Activated T-cell treated with anti-CD3 and anti-CD28 coated beads, Interleukin-2, amount 50 U/mL, for 24 hours (primary cell): Measurements from ENCODE around the gene SPIN4.
"Not testable (repeated sequence)": the region's sequence is repeated elsewhere in the genome, so short reads cannot be mapped to it uniquely, and the experiment has no call there.

Experiments
- DNase-seq: peaks from one replicate; pipeline ENCODE4 v3.0.0-alpha.2; 2020
- H3K27ac Mint-ChIP-seq: 2 replicates; pipeline ENCODE4 v1.8.0; 2020; ENCODE audit warnings: mild to moderate bottlenecking, mixed read lengths
- H3K27me3 Mint-ChIP-seq: 2 replicates; pipeline ENCODE4 v1.8.0; 2020; ENCODE audit warnings: mixed read lengths
- H3K36me3 Mint-ChIP-seq: 2 replicates; pipeline ENCODE4 v1.8.0; 2020; ENCODE audit warnings: low read depth, mixed read lengths
- H3K4me1 Mint-ChIP-seq: 2 replicates; pipeline ENCODE4 v1.8.0; 2020; ENCODE audit warnings: low read depth, mixed read lengths
- H3K4me3 Mint-ChIP-seq: 2 replicates; pipeline ENCODE4 v1.8.0; 2020; ENCODE audit warnings: mild to moderate bottlenecking, moderate library complexity, mixed read lengths
- H3K9me3 Mint-ChIP-seq: 2 replicates; pipeline ENCODE4 v1.8.0; 2020; ENCODE audit warnings: mixed read lengths

The SPIN4 gene

GRCh38 chrX:63350941-63351616 lies at the start of gene SPIN4:
SPIN4 (minus strand) TSS chrX:63351332; CDS start chrX:63350819, 513 bp downstream.
- H3K4me1 Mint-ChIP-seq, result peaks cover 16% of the 10 kb centered on the region
- peaks cover 18% of the 10 kb centered on the region for H3K27me3 Mint-ChIP-seq
- H3K9me3 Mint-ChIP-seq, result no peaks in the 10 kb centered on the region
- H3K27ac Mint-ChIP-seq, result peak within 1 kb of the TSS; percentile 64
- peak within 1 kb of the TSS; percentile 81 for H3K4me3 Mint-ChIP-seq
- DNase-seq, result peak; percentile 75
- H3K36me3 Mint-ChIP-seq, result peaks cover 4% of the 10 kb centered on the region

GRCh38 chrX:63400340-63400739 lies 49.2 kb upstream of the SPIN4 start:
- Mint-ChIP-seq H3K4me1 (no peaks in the 10 kb centered on the region), H3K9me3 (peaks cover 4% of the 10 kb centered on the region), H3K4me3 (no peak overlapping the region), H3K27me3 (peaks cover 8% of the 10 kb centered on the region), H3K36me3 (no peaks in the 10 kb centered on the region), H3K27ac (no peak overlapping the region)
- DNase-seq, result no peak

- Mint-ChIP-seq H3K4me3 (no peak overlapping the region), H3K27ac (no peak overlapping the region), H3K27me3 (peaks cover 15% of the 10 kb centered on the region), H3K9me3 (no peaks in the 10 kb centered on the region), H3K36me3 (no peaks in the 10 kb centered on the region), H3K4me1 (no peaks in the 10 kb centered on the region)
- no peak for DNase-seq
Measured at GRCh38 chrX:63394872-63395271, 43.7 kb upstream of the SPIN4 start.

GRCh38 chrX:63393094-63393493 lies 42.0 kb upstream of the SPIN4 start:
- not testable (repeated sequence) for H3K27ac Mint-ChIP-seq, H3K9me3 Mint-ChIP-seq, H3K36me3 Mint-ChIP-seq, H3K4me3 Mint-ChIP-seq, H3K4me1 Mint-ChIP-seq, DNase-seq
- H3K27me3 Mint-ChIP-seq, result peaks cover 15% of the 10 kb centered on the region

- Mint-ChIP-seq H3K4me1 (no peaks in the 10 kb centered on the region), H3K27me3 (peaks cover 13% of the 10 kb centered on the region), H3K9me3 (no peaks in the 10 kb centered on the region), H3K4me3 (no peak overlapping the region), H3K27ac (no peak overlapping the region), H3K36me3 (no peaks in the 10 kb centered on the region)
- no peak for DNase-seq
Measured at GRCh38 chrX:63387411-63387810, 36.3 kb upstream of the SPIN4 start.

- DNase-seq, H3K4me1 Mint-ChIP-seq, H3K27ac Mint-ChIP-seq: not testable (repeated sequence)
Measured at GRCh38 chrX:63384263-63384662, 33.1 kb upstream of the SPIN4 start.

GRCh38 chrX:63373012-63373411 lies 21.9 kb upstream of the SPIN4 start:
- H3K36me3 Mint-ChIP-seq, H3K9me3 Mint-ChIP-seq, H3K4me3 Mint-ChIP-seq, H3K4me1 Mint-ChIP-seq, DNase-seq, H3K27ac Mint-ChIP-seq: not testable (repeated sequence)
- peaks cover 25% of the 10 kb centered on the region for H3K27me3 Mint-ChIP-seq

More at GRCh38 chrX:63384263-63384662, 33.1 kb upstream of the SPIN4 start:
- not testable (repeated sequence) for H3K9me3 Mint-ChIP-seq, H3K27me3 Mint-ChIP-seq, H3K4me3 Mint-ChIP-seq, H3K36me3 Mint-ChIP-seq

- Mint-ChIP-seq H3K9me3 (peaks cover 16% of the 10 kb centered on the region), H3K27me3 (peaks cover 48% of the 10 kb centered on the region)
- not testable (repeated sequence) for H3K4me1 Mint-ChIP-seq, H3K27ac Mint-ChIP-seq, H3K36me3 Mint-ChIP-seq, H3K4me3 Mint-ChIP-seq, DNase-seq
Measured at GRCh38 chrX:63367699-63368098, 16.6 kb upstream of the SPIN4 start.

GRCh38 chrX:63363788-63364187 lies 12.7 kb upstream of the SPIN4 start:
- Mint-ChIP-seq H3K4me3 (no peak overlapping the region), H3K36me3 (no peaks in the 10 kb centered on the region), H3K4me1 (peaks cover 2% of the 10 kb centered on the region), H3K9me3 (peaks cover 13% of the 10 kb centered on the region), H3K27ac (no peak overlapping the region), H3K27me3 (peaks cover 48% of the 10 kb centered on the region)
- no peak for DNase-seq

GRCh38 chrX:63361494-63361893 lies 10.4 kb upstream of the SPIN4 start:
- no peak for DNase-seq
- no peaks in the 10 kb centered on the region for H3K36me3 Mint-ChIP-seq
- H3K27ac Mint-ChIP-seq, result no peak overlapping the region
- no peak overlapping the region for H3K4me3 Mint-ChIP-seq
- peaks cover 37% of the 10 kb centered on the region for H3K27me3 Mint-ChIP-seq
- H3K4me1 Mint-ChIP-seq, result no peaks in the 10 kb centered on the region
- peaks cover 13% of the 10 kb centered on the region for H3K9me3 Mint-ChIP-seq

GRCh38 chrX:63354484-63354883 lies 3.4 kb upstream of the SPIN4 start:
- Mint-ChIP-seq H3K27ac (no peak overlapping the region), H3K27me3 (peaks cover 15% of the 10 kb centered on the region), H3K36me3 (peaks cover 4% of the 10 kb centered on the region)

GRCh38 chrX:63350465-63350877 lies 661 bp downstream of the SPIN4 start:
- H3K36me3 Mint-ChIP-seq, result peaks cover 4% of the 10 kb centered on the region

More at GRCh38 chrX:63354484-63354883, 3.4 kb upstream of the SPIN4 start:
- Mint-ChIP-seq H3K4me3 (no peak overlapping the region), H3K4me1 (peaks cover 10% of the 10 kb centered on the region), H3K9me3 (no peaks in the 10 kb centered on the region)
- DNase-seq, result no peak

GRCh38 chrX:63349307-63349706 lies 1.8 kb downstream of the SPIN4 start:
- no peak for DNase-seq
- Mint-ChIP-seq H3K9me3 (no peaks in the 10 kb centered on the region), H3K27ac (no peak overlapping the region), H3K4me3 (peak overlapping the region; percentile 81), H3K36me3 (peaks cover 4% of the 10 kb centered on the region), H3K4me1 (peaks cover 16% of the 10 kb centered on the region), H3K27me3 (peaks cover 18% of the 10 kb centered on the region)

More at GRCh38 chrX:63350465-63350877, 661 bp downstream of the SPIN4 start:
- H3K4me3 Mint-ChIP-seq, result peak overlapping the region; percentile 81
- peak; percentile 39 for DNase-seq
- H3K27ac Mint-ChIP-seq, result peak overlapping the region; percentile 64
- peaks cover 18% of the 10 kb centered on the region for H3K27me3 Mint-ChIP-seq
- H3K9me3 Mint-ChIP-seq, result no peaks in the 10 kb centered on the region
- peaks cover 16% of the 10 kb centered on the region for H3K4me1 Mint-ChIP-seq

GRCh38 chrX:63330681-63331080 lies 20.5 kb downstream of the SPIN4 start:
- no peak overlapping the region for H3K4me3 Mint-ChIP-seq
- peaks cover 4% of the 10 kb centered on the region for H3K4me1 Mint-ChIP-seq
- H3K27me3 Mint-ChIP-seq, result peaks cover 52% of the 10 kb centered on the region
- H3K9me3 Mint-ChIP-seq, result no peaks in the 10 kb centered on the region
- no peak for DNase-seq
- H3K27ac Mint-ChIP-seq, result no peak overlapping the region
- H3K36me3 Mint-ChIP-seq, result peaks cover 3% of the 10 kb centered on the region

- Mint-ChIP-seq H3K36me3 (no peaks in the 10 kb centered on the region), H3K4me1 (peaks cover 4% of the 10 kb centered on the region), H3K27me3 (peaks cover 34% of the 10 kb centered on the region), H3K27ac (no peak overlapping the region), H3K4me3 (no peak overlapping the region), H3K9me3 (no peaks in the 10 kb centered on the region)
- no peak for DNase-seq
Measured at GRCh38 chrX:63327788-63328187, 23.3 kb downstream of the SPIN4 start.
